GM10266 (cell line): Measurements from ENCODE around the gene CITED1.

Source experiments
- DNase-seq: peaks from one replicate; pipeline ENCODE4 v3.0.0; 2012; ENCODE audit errors: extremely low spot score
- TF ChIP-seq, protein P1 (sequence below): IDR thresholded peaks from 2 replicates; pipeline ENCODE4 v1.5.1; 2012; ENCODE audit warnings: mild to moderate bottlenecking, low read depth; ENCODE audit not compliant: control insufficient read depth, insufficient read depth; ENCODE audit errors: missing control alignments

Gene CITED1

DNA sequence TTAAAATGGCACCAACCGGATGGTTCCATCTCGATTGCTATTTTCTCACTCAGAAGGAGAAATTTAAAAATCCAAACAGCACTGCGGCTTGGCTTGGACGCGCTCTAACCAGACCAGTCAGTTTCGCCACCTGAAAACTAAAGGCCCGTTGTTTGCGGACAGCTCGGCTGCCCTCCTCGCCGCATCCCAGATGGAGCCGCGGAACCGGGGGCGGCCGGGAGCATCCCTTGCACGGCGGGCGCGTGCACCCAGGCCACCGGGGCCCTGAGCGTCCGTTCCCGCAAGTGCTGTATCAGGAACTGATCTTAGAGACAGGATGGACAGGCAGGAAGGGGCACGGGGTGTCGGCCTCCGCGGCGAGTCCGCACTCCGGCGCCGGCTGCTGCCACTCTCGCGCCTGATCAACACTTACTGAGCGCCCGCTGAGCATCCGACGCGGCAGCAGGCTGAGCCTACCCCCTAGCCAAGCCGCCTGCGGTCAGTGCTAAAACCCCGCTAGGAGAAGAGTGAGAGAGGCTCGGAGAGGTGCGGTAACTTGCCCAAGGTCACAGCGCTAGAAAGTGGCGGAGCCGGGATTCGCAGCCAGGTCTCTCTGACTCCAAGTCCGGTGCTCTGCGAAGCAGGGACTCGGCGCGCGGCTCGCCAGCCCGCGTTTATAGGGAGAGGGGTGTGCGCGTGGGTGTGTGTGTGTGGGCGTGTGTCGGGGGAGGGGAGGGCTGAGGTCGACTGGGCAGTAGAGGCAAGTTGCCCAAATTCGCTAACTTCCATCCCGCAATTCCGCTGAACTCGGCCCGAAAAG lies at the start of gene CITED1:
Gene CITED1 (minus strand): TSS at position 629 of the 799 bp plus-strand sequence. CDS start 3,045 bp downstream, outside the sequence.
- no peak for DNase-seq
- TF ChIP-seq, protein P1, sequence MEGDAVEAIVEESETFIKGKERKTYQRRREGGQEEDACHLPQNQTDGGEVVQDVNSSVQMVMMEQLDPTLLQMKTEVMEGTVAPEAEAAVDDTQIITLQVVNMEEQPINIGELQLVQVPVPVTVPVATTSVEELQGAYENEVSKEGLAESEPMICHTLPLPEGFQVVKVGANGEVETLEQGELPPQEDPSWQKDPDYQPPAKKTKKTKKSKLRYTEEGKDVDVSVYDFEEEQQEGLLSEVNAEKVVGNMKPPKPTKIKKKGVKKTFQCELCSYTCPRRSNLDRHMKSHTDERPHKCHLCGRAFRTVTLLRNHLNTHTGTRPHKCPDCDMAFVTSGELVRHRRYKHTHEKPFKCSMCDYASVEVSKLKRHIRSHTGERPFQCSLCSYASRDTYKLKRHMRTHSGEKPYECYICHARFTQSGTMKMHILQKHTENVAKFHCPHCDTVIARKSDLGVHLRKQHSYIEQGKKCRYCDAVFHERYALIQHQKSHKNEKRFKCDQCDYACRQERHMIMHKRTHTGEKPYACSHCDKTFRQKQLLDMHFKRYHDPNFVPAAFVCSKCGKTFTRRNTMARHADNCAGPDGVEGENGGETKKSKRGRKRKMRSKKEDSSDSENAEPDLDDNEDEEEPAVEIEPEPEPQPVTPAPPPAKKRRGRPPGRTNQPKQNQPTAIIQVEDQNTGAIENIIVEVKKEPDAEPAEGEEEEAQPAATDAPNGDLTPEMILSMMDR: no peak

DNA sequence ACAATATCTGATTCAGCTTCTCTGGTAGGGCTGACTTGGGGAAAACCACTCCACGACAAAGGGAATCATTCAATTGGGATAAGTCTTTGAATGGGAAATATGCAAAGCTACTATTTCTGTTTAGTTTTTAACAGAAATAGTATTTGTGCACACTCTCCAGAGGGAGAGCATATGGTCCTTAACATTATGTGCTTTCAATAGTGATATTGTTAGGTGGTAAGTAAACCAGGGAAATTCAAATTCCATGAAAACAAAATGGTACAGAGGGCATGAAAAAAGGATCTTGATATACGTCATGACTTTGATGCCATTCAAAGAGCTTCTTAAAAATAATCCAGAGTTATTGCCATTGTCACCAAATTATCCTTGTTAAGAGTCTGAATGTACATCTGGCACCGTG lies 47.1 kb upstream of the CITED1 start:
- TF ChIP-seq, protein P1: no peak
- no peak for DNase-seq

- TF ChIP-seq, protein P1: no peak
- no peak for DNase-seq
These were observed 46.1 kb upstream of the CITED1 start for GRCh38 chrX:72351606-72352334.

- TF ChIP-seq, protein P1: no peak
- DNase-seq: peak; percentile 10
These were observed 43.5 kb upstream of the CITED1 start for GRCh38 chrX:72349190-72349589.

- TF ChIP-seq, protein P1: no peak
- DNase-seq: no peak
These were observed 42.7 kb upstream of the CITED1 start for GRCh38 chrX:72348247-72348979.

- TF ChIP-seq, protein P1: no peak
- no peak for DNase-seq
These were observed 41.7 kb upstream of the CITED1 start for GRCh38 chrX:72347366-72347765.
